HG02938 (cell line): ENCODE measurements around the gene DAB2IP.
"Not testable (repeated sequence)": the region's sequence is repeated elsewhere in the genome, so short reads cannot be mapped to it uniquely, and the experiment has no call there.

Experiments used
- ATAC-seq: cut with Tn5 transposase; IDR thresholded peaks from one replicate; pipeline ENCODE4 v1.9.1; 2021; ENCODE audit warnings: mild to moderate bottlenecking, moderate library complexity; ENCODE audit not compliant: unreplicated experiment

Gene DAB2IP

DNA sequence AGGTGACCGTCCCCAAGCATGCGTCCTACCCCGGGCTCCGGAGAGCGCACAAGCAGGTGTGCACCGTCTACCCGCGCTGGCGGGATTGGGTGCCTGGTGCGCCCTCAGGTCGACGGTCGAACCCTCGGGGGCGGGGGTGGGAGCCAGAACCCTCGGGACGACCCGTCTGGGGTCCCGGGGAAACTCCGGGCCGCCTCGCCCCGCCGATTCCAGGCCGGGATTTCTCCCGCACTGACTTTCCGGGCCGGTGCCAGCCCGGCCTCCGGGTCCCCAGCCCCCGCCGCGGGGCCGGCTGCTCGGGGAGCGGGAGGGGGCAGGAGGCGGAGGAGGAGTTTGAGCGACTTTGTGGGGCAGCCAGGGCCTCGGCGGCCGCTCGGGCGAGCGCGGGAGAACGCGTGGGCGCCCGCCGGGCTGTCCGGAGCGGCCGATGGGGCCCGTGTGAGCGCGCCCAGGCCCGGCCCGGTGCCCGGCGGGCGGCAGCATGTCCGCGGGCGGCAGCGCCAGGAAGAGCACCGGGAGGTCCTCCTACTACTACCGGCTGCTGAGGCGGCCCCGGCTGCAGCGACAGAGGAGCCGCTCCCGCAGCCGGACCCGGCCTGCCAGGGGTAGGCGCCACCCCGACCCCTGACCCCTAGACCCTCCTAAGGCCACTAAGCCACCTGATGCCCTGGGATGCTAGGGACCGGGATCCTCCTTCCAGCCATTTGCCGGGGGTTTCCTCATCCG is at the start of gene DAB2IP:
Gene DAB2IP, plus strand, starts transcription at position 340 of the 726 bp plus-strand sequence. Its CDS starts 142 bp downstream, at position 482.
- ATAC-seq = no peak

DNA sequence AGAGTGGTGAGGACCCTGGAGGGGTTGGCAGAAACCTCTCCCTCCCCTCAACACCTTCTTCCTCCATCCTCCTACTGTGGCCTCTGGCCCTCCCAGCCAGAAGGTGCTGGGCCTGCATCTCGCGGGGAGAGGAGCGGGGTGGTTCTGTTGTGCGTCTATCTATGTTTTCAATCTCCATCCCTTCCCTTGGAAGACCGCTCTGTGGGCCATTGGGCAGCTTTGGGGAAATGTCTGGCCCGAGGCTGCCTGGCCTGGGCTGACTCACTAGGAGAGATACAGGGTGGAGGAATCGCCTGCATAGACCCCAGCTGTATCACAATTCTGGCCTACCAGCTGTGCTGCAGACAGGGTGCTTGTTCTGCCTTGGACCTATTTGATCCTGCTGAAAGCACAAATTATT is 48.4 kb upstream of the DAB2IP start:
- no peak for ATAC-seq

DNA sequence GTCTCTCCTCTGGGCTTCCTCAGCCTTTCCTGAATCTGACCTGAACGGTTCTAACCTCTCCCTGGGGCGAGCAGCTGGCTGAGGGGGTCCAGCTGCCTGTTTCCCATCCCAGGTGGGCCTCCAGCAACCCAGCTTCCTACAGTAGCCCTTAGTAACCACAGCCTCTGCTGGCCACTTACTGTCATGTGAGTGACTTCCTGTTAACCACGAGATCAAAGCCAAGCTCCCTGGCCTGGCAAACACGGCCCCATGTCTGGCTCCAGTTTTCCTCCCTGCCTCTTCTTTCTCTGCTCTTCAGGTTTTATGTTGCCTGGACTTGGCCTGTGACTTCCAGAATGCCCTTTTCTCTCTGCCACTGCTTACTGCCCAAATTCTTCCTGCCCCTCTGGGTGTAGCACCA is 47.2 kb upstream of the DAB2IP start:
- ATAC-seq = no peak

DNA sequence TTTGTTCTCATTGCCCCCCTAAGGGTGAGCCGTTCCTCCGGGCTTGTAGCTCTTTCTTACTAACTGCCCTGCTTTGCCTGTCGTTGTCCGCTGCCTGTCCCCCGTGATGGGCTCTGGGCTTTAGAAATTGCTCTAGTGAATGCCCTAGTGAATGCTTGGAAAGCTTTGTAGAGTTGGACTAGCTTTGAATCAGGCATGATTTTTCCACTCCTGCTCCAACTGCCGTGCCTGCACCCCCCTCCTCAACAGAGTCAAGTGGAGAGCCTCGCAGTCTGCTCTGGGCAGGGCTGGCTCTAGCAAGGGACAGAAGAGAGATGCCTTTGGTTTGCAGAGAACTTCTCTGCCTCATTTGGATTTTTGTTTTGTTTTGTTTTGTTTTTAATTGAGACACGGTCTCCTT is 46.8 kb upstream of the DAB2IP start:
- no peak for ATAC-seq

DNA sequence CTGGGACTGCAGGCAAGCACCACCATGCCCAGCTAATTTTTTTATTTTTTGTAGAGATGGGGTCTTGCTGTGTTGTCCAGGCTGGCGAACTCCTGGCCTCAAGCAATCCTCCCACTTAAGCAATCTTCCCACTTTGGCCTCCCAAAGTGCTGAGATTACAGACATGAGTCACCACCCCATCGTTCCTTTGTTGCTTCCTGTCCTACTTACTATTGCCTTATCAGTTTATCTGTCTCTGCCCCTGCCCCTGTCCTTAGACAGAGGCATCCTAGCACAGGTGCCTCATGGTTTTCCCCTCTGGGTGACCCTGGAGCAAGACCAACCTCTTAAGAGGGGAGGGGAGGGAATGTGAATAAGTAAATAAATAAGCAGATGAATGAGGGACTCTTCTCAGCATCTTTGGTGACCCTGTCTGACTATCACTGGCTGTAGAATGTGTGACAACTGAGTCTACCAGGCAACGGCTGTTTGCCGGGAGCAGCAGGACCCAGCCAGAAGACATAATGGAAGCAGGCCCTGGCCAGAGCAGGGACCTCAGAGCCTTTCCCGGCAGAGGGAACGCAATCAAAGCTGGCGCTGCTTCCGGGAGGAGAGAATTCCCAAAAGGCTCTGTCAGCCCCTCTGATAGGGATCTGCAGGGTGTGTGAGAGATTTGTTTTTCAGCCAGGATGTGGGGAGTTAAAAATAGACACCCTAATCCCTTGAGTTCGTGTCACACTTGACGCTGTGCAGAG is 43.8 kb upstream of the DAB2IP start:
- no peak for ATAC-seq

DNA sequence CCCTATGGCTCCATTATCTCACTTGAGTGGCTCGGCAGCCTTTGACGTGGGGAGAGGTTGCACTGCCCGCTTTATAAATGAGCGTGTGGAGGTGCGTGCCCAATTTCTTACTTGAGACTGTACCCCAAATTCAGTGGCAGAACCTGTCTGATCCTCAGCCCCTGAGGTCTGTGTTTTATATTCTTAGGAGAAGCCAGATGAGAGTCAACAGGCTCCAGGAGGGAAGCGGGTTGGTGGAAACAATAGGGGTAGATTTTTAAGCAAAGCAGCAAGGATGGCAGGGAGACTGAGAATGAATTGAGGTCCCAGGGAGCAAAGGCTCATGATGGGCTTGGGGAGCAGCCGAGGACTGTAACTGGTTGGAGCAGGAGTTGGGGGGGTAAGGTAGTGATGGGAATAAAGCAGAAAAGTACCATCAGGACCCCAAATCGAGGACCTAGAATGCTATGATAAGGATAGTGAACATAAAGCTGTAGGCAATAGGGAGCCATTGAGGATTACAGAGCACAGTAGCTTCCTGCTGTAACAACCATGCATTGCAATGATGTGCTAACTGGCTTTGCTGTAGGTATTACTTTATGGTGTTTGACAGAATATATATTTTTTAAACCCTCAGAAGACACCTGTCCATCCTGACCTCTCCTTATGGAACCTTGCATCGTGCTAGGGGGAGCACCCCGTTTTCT is 43.1 kb upstream of the DAB2IP start:
- no peak for ATAC-seq

DNA sequence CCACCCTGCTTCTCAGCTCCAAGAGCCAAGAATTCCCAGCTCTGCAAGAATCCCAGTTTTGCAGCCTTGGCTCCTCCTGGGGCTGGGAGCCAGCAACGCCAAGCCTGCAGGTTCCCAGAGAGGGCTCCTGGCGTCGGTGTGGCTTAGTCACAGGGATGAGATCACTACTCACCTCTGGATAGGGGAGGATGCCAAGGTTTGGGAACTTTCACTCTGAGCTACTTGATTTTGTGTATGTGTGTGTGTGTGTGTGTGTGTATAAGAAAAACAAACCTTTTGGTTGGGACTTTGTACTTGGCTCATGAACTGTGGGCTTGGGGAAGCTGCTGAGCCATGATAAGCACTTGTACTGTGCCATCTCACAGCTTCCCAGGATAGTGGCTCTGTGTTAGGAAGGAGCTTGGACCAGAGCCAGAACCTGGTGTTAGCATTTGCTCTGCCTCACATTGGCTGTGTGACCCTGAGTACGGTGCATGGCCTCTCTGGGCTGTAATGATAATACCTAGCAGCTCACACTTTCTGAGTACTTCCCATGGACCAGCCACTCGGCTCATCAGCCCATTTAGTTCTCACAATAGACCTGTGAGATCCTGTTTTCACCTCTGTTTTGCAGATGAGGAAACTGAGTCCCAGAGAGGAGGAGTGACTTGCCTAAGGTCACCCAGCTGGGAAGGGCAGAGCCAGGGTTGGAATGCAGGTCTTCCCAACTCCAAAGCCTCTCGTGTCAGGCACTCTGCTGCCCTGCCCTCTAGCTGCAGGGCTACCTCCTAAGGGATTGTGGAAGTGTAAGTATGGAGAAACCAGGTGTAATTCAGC is 41.4 kb upstream of the DAB2IP start:
- ATAC-seq = no peak

DNA sequence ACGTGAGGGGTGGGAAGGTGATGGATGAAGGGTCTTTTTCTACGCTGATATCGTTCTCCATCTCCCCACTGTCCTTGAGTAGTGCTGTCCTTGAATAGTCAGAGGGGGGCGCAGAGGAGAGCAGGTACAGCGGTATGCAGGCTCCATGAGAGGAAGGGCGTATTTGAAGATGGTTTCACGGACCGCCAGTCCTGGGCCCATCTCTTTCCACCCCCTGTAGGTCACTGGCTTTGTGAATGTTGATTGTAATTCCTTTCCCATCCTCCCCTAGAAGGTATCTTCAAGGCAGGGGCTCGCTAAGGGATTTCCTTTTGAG is 40.8 kb upstream of the DAB2IP start:
- ATAC-seq = no peak

DNA sequence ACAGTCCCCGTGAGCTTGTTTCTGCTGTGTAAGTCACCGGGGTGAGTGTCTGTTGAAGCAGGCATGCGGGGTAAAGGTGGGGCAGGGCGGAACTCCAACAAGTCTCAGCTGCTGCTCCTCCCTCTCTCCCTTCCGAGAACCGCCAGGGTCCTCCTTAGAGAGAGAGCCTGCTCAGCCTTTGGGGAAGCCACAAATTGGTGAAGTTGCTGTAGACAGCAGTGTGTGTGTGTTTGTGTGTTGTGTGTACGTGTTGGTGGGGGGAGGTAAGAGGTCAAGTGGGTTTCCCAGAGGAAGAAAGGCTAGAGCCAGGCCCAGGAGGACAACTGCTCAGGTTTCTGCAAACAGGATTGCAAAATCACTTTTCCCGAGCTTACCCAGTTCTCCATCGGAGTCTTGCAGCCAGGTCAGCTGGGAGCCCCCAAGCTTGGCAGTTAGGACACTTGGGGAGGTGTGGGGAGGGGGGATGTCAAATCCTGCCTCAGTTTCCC is 38.9 kb upstream of the DAB2IP start:
- ATAC-seq = no peak

DNA sequence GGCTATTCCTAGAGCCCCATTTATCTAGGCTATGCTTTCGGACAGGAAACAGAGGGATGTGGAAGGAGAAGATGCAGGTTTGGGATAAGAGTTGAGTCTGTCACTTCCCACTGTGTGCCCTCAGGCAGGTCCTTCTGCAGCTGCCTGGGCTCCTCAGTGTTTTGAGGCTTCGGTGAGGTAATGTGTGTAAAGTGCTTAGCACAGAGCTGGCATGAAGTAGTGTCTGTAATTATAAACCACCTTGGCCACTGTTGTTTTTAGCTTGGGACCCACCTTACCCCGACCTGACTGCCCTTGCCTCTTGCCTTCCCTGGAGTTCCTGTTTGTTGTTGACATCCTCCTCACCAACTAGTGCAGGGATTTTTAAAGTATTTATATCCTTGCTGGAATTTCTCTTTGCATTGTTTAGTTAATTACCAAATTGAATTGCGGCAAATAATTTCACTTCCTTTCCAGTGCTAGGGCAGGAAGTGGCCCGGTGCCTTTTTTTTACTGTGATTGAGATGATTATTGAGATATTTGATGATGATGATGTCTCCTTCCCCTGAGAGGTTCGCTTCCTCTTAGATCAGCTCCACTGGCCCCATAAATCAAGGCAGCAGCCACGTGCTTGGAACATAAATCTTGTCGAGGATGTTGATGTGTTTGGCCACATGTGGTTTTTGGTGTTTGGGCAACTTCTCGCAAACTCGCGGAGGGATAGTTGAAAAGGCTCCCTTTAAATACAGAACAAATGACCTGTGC is 38.3 kb upstream of the DAB2IP start:
- ATAC-seq = no peak

DNA sequence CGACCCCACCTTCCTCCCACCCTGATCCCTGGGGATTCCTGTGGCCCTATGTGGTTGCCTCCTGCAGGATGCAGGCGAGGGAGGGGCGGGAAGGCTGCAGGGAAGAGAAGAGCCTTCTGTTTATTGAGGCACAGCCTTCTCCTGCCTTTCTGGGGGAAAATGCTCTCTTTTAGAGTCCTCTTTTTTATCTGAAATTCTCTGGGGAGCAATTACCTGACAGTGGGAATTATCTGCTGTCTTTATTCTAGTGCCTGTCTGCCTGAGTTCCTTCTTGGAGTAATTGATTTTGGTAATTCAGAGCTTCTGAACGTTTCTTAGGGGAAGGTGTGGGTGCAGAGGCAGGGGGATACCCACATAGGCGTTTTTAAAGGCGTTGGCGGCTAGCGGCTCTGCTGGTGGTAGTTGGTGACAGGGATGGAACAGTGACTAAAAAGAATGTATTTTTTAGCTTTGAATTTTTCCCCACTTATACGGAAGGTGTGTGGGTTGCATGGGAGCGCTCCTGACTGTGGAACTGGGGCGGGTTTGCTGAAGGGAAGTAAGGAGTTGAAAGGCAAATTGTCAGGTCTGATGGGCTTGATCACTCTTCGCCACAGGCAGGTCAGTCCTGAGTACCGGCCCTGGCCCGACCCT is 35.2 kb upstream of the DAB2IP start:
- no peak for ATAC-seq

DNA sequence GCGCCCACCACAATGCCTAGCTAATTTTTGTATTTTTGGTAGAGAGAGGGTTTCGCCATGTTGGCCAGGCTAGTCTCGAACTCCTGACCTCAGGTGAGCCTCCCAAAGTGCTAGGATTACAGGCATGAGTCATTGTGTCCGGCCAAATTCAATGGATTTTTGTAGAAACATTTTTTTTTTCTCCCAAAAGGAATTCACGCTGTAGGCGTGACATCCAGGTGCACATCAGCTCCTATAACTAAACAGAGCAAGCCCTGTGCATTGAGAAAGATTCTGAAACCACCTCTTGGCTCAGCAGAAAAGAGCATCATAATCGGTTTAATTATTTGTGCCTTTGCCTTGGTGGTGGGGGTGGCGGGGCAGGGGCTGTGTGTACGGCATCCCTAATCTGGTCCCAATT is 32.9 kb upstream of the DAB2IP start:
- ATAC-seq = no peak

DNA sequence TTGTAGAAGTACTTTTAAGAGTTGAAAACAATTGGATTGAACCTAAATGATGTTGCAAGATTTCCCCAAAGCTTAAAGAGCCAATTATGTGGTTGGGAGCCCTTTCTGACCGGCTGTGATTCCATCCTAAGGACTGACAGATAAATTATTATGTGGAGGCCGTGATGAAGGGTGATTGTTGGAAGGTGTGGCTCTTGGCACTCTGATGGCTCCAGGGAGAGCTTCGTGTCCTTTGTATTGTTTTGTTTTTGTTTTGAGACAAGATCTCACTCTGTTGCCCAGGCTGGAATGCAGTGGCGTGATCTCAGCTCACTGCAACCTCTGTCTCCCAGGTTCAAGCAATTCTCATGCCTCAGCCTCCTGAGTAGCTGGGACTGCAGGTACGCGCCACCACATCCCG is 32.5 kb upstream of the DAB2IP start:
- ATAC-seq = not testable (repeated sequence)

DNA sequence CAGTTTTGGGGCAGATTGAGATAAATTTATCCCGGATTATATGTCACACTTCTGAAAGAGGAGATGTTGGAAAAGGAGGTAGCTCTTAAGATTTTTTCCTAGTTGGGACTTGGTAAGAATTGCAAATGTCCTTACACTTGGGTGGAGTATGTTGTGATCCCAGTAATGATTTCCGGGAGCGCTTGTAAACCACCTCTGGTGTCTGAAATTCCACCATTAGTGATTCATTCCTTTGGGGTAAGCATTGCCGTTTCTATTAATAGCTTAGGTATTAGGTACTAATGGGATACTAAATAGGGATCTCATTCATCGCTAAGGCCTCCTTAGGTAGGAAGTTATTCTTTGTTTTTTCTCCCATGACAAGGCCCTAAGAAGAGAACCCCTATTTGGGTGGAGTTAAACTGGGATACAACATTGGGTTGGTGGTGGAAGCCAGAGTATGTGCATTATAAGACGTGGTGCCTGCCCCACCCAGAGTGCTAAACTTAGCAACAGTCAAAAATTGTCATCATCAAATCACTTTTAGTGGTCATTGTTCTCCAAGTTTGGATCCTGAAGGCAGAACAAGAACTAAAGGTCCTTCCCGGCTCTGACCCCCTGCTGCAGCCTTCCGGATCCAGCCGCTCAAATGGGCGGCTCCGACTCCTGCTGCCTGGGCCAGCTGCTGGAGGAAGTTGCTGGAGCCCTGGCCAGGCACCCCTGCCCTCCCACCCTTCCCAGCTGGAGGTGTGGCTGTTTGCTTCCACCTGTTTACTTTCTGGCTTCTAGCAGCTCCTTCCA is 31.7 kb upstream of the DAB2IP start:
- no peak for ATAC-seq

DNA sequence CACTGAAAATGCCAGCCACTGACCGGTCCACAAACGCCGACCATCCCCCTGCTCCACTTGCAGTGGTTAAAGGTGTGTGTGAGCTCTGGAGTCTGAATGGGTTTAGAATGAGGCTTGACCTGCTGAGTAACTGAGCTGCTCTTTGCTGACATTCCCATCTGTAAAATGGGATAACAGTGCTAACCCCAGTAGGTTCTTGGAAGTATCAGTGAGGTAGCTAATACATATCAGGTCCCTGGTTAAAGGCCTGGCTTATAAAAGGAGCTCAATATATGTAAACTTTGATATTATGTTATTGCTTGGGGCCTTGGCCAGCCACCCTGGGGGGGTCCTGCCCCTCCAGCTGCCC is 31.1 kb upstream of the DAB2IP start:
- no peak for ATAC-seq

DNA sequence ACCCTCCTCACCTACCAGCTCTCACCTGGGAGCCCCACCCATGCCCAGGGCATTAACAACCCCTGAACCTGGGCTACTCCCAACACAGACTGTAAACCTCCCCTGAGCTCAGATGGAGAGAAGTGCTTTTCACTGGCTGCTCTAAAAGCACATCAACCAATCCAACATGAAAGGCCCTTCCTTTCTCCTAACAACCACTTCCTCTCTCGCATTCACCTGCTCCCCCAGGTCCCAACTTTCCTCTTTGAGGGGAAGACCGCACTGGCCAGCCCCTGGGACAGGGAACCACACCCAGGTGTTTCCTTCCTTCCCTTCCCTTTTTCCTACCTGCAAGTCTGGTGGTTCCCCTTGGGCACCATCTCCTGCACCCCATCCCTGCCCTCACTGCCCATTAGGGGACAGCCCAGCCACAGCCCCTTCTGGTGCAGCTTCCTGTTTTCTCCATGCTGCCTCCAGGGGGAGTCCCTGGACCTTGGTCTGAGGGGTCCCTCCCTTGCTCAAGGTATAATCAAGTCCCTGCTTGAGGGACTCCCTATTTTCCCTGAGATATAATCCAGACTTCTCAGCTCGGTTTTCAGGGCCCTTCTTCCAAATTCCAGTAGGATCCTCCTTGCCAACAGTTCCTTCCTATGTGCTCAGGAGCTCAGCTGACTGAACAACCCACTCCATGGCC is 30.5 kb upstream of the DAB2IP start:
- no peak for ATAC-seq

DNA sequence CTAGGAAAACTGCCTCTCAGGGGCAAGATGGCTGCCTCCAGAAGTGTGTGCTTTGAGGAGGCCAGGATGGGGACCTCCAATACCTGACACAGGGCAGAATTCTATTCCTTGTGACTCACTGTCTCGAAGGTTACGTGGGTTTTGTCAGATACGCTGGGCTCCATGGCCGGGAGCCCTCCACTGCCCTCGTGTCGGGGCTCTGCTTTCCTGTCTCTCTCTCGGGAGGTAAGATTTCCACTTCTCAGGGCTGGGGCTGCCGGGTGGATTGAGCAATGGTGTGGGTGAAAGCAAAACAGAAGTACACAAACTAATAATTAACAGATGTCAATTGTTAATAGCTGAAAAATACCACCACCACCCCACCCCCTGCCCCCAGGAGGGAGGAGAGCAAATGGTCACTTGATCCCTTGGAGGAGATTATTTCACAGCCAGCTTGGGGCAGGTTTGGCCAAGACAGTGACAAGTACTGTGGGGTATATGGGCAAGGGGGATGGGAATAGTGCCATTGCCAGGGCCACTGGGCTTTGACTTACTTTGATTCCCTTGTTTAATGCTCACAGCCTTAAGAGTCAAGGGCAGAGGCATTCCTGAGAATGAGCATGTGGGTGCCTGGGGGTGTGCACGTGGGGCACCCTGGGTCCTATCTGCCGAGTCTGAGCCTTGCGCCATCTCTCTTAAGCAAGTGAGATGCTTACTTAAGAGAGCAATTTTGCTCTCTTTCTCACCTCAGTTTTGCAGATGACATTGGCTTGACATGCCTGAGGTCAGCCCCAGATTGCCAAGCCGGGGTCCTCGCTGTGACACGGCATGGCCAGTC is 28.8 kb upstream of the DAB2IP start:
- ATAC-seq = no peak

DNA sequence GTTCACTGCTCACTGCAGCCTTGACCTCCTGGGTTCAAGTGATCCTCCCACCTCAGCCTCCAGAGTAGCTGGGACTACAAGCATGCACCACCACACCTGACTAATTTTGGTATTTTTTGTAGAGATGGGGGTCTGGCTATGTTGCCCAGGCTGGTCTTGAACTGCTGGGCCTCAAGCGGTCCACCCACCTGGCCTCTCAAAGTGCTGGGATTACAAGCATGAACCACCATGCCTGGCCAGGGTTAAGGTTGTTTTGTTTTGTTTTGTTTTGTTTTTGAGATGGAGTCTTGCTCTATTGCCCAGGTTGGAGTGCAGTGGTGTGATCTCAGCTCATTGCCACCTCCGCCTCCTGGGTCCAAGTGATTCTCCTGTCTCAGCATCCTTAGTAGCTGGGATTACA is 28.0 kb upstream of the DAB2IP start:
- ATAC-seq = not testable (repeated sequence)
